GM18519 (cell line): ENCODE results near the gene PYY.
"Not testable (repeated sequence)": the region's sequence is repeated elsewhere in the genome, so short reads cannot be mapped to it uniquely, and the experiment has no call there.

Source experiments
- ATAC-seq: cut with Tn5 transposase; IDR thresholded peaks from one replicate; pipeline ENCODE4 v1.9.1; 2021; ENCODE audit warnings: mild to moderate bottlenecking, moderate library complexity; ENCODE audit not compliant: unreplicated experiment, low FRiP score

Gene PYY

GRCh38 chr17:43950554-43950953, 3.2 kb downstream of the PYY start:
- ATAC-seq: no peak

- no peak for ATAC-seq
Observed at GRCh38 chr17:43949781-43950180, 4.0 kb downstream of the PYY start.

- ATAC-seq: no peak
Observed at GRCh38 chr17:43946781-43947180, 7.0 kb downstream of the PYY start.

GRCh38 chr17:43945074-43945829, 8.5 kb downstream of the PYY start:
- ATAC-seq: no peak

GRCh38 chr17:43942051-43942685, 11.6 kb downstream of the PYY start, which contains the start of gene PPY:
Gene PPY (minus strand): TSS chr17:43942476. CDS start chr17:43941654, 822 bp downstream.
- ATAC-seq: no peak

GRCh38 chr17:43940630-43941029, 13.1 kb downstream of the PYY start:
- ATAC-seq: no peak

GRCh38 chr17:43939886-43940285, 13.9 kb downstream of the PYY start:
- ATAC-seq: no peak

- not testable (repeated sequence) for ATAC-seq
Observed at GRCh38 chr17:43939452-43939851, 14.3 kb downstream of the PYY start.

- ATAC-seq: no peak
Observed at GRCh38 chr17:43938838-43939182, 14.9 kb downstream of the PYY start.

GRCh38 chr17:43936434-43936833, 17.3 kb downstream of the PYY start:
- no peak for ATAC-seq

GRCh38 chr17:43935926-43936261, 17.8 kb downstream of the PYY start:
- ATAC-seq: no peak

GRCh38 chr17:43935204-43935925, 18.4 kb downstream of the PYY start:
- no peak for ATAC-seq

- no peak for ATAC-seq
Observed at GRCh38 chr17:43932923-43933322, 20.8 kb downstream of the PYY start.

- no peak for ATAC-seq
Observed at GRCh38 chr17:43932357-43932756, 21.4 kb downstream of the PYY start.

GRCh38 chr17:43931062-43931571, 22.6 kb downstream of the PYY start:
- no peak for ATAC-seq

- ATAC-seq: no peak
Observed at GRCh38 chr17:43928609-43929008, 25.1 kb downstream of the PYY start.

GRCh38 chr17:43927929-43928328, 25.8 kb downstream of the PYY start:
- not testable (repeated sequence) for ATAC-seq

GRCh38 chr17:43927060-43927864, 26.5 kb downstream of the PYY start:
- ATAC-seq: no peak

- no peak for ATAC-seq
Observed at GRCh38 chr17:43924558-43924957, 29.2 kb downstream of the PYY start.

GRCh38 chr17:43920500-43921095, 33.1 kb downstream of the PYY start:
- ATAC-seq: no peak
